Mesendoderm (in vitro differentiated cells): ENCODE data around the gene TMEM82.

Experiments
- DNase-seq: peaks from one replicate; pipeline ENCODE4 v3.0.0; 2013
- H2AK5ac ChIP-seq: 2 replicates; pipeline ENCODE4 v1.6.1; 2013; ENCODE audit warnings: low read length, inconsistent platforms
- H2BK120ac ChIP-seq: 2 replicates; pipeline ENCODE4 v1.6.1; 2013; ENCODE audit warnings: low read depth, mild to moderate bottlenecking, low read length, moderate library complexity, mixed read lengths
- H2BK15ac ChIP-seq: replicated peaks from 2 replicates; pipeline ENCODE4 v1.6.1; 2013; ENCODE audit warnings: low read depth, mild to moderate bottlenecking, moderate library complexity
- H2BK5ac ChIP-seq: 2 replicates; pipeline ENCODE4 v1.6.1; 2013; ENCODE audit warnings: low read length, inconsistent platforms
- H3K18ac ChIP-seq: 2 replicates; pipeline ENCODE4 v1.6.1; 2013; ENCODE audit warnings: mild to moderate bottlenecking, low read length, mixed read lengths
- H3K23ac ChIP-seq: one replicate; pipeline ENCODE4 v1.6.1; 2013; ENCODE audit warnings: low read length
- H3K27ac ChIP-seq: 2 replicates; pipeline ENCODE4 v1.5.1; 2013; ENCODE audit warnings: low read depth, mild to moderate bottlenecking, inconsistent platforms, low read length, moderate library complexity
- H3K27me3 ChIP-seq: 2 replicates; pipeline ENCODE4 v1.6.1; 2013; ENCODE audit warnings: low read length, control low read depth, mild to moderate bottlenecking, inconsistent platforms; ENCODE audit not compliant: insufficient read depth, poor library complexity
- H3K36me3 ChIP-seq: 2 replicates; pipeline ENCODE4 v1.6.1; 2013; ENCODE audit warnings: low read length, inconsistent platforms; ENCODE audit not compliant: control insufficient read depth, insufficient read depth
- H3K4ac ChIP-seq: one replicate; pipeline ENCODE4 v1.6.1; 2013; ENCODE audit warnings: low read depth, mild to moderate bottlenecking, low read length, moderate library complexity
- H3K4me1 ChIP-seq: 2 replicates; pipeline ENCODE4 v1.6.1; 2013; ENCODE audit warnings: low read depth, low read length, inconsistent platforms; ENCODE audit not compliant: control insufficient read depth
- H3K4me2 ChIP-seq: 2 replicates; pipeline ENCODE4 v1.6.1; 2013; ENCODE audit warnings: low read length
- H3K4me3 ChIP-seq: 2 replicates; pipeline ENCODE4 v1.5.1; 2013; ENCODE audit warnings: mild to moderate bottlenecking, low read length
- H3K56ac ChIP-seq: one replicate; pipeline ENCODE4 v1.6.1; 2013; ENCODE audit warnings: low read length
- H3K79me1 ChIP-seq: 2 replicates; pipeline ENCODE4 v1.6.1; 2013; ENCODE audit warnings: low read length, inconsistent platforms
- H3K79me2 ChIP-seq: 2 replicates; pipeline ENCODE4 v1.6.1; 2013; ENCODE audit warnings: mild to moderate bottlenecking, low read length; ENCODE audit not compliant: control insufficient read depth, insufficient read depth
- H3K9ac ChIP-seq: 2 replicates; pipeline ENCODE4 v1.6.1; 2013; ENCODE audit warnings: low read length, inconsistent platforms
- H4K5ac ChIP-seq: one replicate; pipeline ENCODE4 v1.6.1; 2013; ENCODE audit warnings: low read length
- H4K8ac ChIP-seq: one replicate; pipeline ENCODE4 v1.6.1; 2013; ENCODE audit warnings: low read depth, mild to moderate bottlenecking, control low read depth, low read length, moderate library complexity
- WGBS: extraction: QIAGEN DNeasy Blood & Tissue Kit; methylation state at CpG from one replicate; pipeline ENCODE4 v1.1.7; 2013; ENCODE audit warnings: low lambda C conversion rate, missing lambda C conversion rate; ENCODE audit not compliant: insufficient coverage; ENCODE audit errors: extremely low coverage; 5-methylcytosine and 5-hydroxymethylcytosine counted together

TMEM82 gene

DNA sequence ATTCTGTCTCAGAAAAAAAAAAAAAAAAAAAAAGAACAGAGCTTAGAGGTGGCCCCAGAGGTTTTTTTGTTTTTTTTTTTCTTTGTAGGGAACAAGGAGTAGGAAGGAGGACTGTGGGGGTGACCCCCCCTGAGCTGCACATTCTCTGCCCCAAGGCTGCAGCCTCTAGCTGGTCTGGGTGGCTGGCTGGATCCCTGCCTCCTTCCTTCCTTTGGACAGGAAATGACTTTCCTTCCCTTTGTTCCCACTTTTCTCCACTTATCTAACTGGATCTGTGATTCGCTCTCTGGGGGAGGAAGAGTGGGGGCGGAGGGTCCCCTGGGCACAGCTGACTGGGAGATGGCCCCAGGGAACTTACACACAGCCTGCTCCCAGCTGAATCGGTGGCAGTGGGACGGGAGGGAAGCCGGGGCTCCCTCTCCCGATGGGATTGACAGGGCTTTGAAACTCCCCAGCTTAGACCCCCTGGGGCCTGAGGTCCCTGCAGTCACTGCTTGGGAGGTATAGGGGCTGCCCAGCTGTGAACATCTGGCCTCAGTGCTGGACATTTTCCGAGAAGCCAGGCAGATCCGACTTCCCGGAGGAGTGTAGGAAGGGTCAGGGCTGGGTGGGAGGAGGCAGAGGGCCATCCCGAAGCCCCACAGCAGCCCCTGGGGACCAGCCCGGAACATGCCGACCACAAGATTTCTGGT lies 18.4 kb downstream of the TMEM82 start:
- H3K23ac ChIP-seq: no peak overlapping the region
- DNase-seq: peak; percentile 86
- peak overlapping the region; percentile 48 for H2AK5ac ChIP-seq
- H2BK15ac ChIP-seq: no peak overlapping the region
- H4K5ac ChIP-seq: no peak overlapping the region
- no peak overlapping the region for H3K18ac ChIP-seq
- H3K9ac ChIP-seq: peak overlapping the region; percentile 67
- peaks cover 14% of the 10 kb centered on the region for H3K36me3 ChIP-seq
- H3K4me1 ChIP-seq: peaks cover 12% of the 10 kb centered on the region
- H4K8ac ChIP-seq: no peak overlapping the region
- no peak overlapping the region for H3K4ac ChIP-seq
- H3K56ac ChIP-seq: peak overlapping the region; percentile 90
- peak overlapping the region; percentile 53 for H3K4me2 ChIP-seq
- H3K4me3 ChIP-seq: peak overlapping the region; percentile 16
- H2BK120ac ChIP-seq: no peak overlapping the region
- no CpG with 5 or more reads among the region's 12 CpGs for WGBS
- H3K27ac ChIP-seq: peak overlapping the region; percentile 1
- peaks cover 44% of the 10 kb centered on the region for H3K79me2 ChIP-seq
- H3K27me3 ChIP-seq: no peaks in the 10 kb centered on the region
- peaks cover 18% of the 10 kb centered on the region for H3K79me1 ChIP-seq
- peak overlapping the region; percentile 70 for H2BK5ac ChIP-seq

DNA sequence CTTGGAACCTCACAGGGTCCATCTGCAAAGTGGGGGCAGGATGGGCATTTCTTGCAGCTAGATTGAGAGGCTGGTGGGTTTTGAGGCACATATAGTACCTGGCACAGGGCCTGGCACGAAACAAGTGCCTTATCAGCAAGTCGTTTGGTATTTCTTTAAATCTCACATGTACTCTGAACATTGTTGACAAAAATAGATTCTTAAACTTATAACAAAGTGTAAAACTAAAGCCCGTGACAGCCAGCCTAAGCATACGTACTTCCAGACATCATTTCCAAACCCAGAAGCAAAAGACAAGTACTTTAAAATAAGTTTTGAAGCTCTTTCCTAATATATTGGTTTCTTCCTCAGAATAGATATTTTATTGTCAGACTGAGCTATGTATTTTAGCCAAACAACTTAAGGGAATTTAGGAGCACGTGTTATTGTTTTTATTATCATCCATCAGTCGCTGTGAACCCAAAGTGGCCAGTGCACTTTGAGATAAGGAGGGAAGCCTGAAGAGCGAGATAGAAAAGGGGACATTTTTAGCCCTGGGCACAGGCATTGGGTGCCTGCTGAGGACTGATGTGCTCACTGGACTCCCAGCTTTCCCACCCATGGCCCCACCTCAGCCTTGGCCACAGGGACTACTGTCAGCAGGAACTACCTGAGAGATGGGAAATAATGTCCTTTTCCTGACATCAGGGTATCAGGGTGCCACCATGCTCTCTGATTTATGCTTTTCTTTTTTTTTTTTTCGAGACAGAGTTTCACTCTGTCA lies 19.2 kb downstream of the TMEM82 start:
- H4K8ac ChIP-seq: no peak overlapping the region

DNA sequence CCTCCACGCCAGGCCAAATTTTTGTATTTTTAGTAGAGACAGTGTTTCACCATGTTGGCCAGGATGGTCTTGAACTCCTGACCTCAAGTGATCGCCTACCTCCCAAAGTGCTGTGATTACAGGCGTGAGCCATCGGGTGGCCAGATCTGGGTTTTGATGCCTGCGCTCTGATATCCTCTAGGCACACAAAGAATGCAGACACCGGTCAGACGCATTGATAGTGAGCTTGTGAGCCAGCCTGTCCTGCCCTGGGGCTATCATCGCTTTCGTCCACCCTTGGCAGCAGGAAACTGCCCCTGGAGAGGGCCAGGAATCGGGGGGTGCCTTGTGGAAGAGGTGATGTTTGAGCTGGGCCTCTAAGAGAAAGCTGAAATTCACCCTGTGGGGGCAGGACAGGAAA lies 20.2 kb downstream of the TMEM82 start:
- no peak overlapping the region for H2BK5ac ChIP-seq
- peaks cover 16% of the 10 kb centered on the region for H3K36me3 ChIP-seq
- no peak overlapping the region for H2BK15ac ChIP-seq
- H3K18ac ChIP-seq: no peak overlapping the region
- H4K5ac ChIP-seq: no peak overlapping the region
- H3K79me1 ChIP-seq: peaks cover 20% of the 10 kb centered on the region
- H3K4me2 ChIP-seq: no peak overlapping the region
- peak overlapping the region; percentile 62 for H3K56ac ChIP-seq
- no peak overlapping the region for H3K4ac ChIP-seq
- H3K23ac ChIP-seq: no peak overlapping the region
- peaks cover 44% of the 10 kb centered on the region for H3K79me2 ChIP-seq
- H3K4me1 ChIP-seq: peaks cover 8% of the 10 kb centered on the region
- H3K27me3 ChIP-seq: no peaks in the 10 kb centered on the region
- DNase-seq: peak; percentile 91
- no peak overlapping the region for H2BK120ac ChIP-seq
- no peak overlapping the region for H4K8ac ChIP-seq
- WGBS: no CpG with 5 or more reads among the region's 10 CpGs
- H3K27ac ChIP-seq: no peak overlapping the region
- H3K4me3 ChIP-seq: no peak overlapping the region
- H3K9ac ChIP-seq: no peak overlapping the region
- H2AK5ac ChIP-seq: no peak overlapping the region

More for the DNA sequence above, 19.2 kb downstream of the TMEM82 start:
- no peak overlapping the region for H3K4me2 ChIP-seq
- peaks cover 8% of the 10 kb centered on the region for H3K4me1 ChIP-seq
- H4K5ac ChIP-seq: no peak overlapping the region
- H3K79me2 ChIP-seq: peaks cover 44% of the 10 kb centered on the region
- H3K9ac ChIP-seq: peak overlapping the region; percentile 67
- H2BK120ac ChIP-seq: no peak overlapping the region
- WGBS: no CpG with 5 or more reads among the region's 8 CpGs
- H2BK5ac ChIP-seq: no peak overlapping the region
- peaks cover 20% of the 10 kb centered on the region for H3K79me1 ChIP-seq
- H3K4ac ChIP-seq: no peak overlapping the region
- H3K23ac ChIP-seq: no peak overlapping the region
- no peak overlapping the region for H2AK5ac ChIP-seq
- no peak for DNase-seq
- peak overlapping the region; percentile 90 for H3K56ac ChIP-seq
- H3K27ac ChIP-seq: no peak overlapping the region
- no peak overlapping the region for H2BK15ac ChIP-seq
- no peaks in the 10 kb centered on the region for H3K27me3 ChIP-seq
- H3K18ac ChIP-seq: no peak overlapping the region
- peaks cover 15% of the 10 kb centered on the region for H3K36me3 ChIP-seq
- H3K4me3 ChIP-seq: no peak overlapping the region

DNA sequence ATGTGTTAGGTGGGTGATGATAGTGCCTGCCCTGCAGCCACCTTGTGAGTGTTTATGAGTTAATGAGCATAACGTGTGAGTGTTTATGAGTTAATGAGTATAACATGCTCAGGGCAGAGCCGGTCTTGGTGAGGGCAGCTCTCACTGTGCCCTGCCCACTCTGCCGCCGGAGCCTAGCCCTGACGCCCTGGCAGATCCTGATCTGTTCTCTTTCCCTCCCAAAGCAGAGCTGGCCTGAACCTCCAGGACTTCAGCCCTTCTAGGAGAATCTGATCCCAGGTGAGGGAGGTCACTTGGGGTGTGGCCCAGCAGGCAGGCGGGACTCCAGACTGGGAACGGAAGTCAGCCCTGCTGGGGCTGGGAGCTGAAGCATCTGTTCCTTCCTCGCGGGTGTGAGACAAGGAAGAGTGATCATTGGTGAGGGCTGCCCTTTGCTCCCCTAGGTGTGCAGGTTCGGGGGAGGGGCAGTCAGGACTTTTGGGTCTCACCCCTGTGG lies 22.0 kb downstream of the TMEM82 start:
- no CpG with 5 or more reads among the region's 10 CpGs for WGBS
- H4K8ac ChIP-seq: no peak overlapping the region
- H3K56ac ChIP-seq: no peak overlapping the region
- H4K5ac ChIP-seq: no peak overlapping the region
- H3K4me3 ChIP-seq: no peak overlapping the region
- H3K79me1 ChIP-seq: peaks cover 20% of the 10 kb centered on the region
- H2BK5ac ChIP-seq: no peak overlapping the region
- H3K27ac ChIP-seq: no peak overlapping the region
- peaks cover 24% of the 10 kb centered on the region for H3K36me3 ChIP-seq
- peak overlapping the region; percentile 13 for H3K9ac ChIP-seq
- no peak overlapping the region for H2BK120ac ChIP-seq
- no peak overlapping the region for H3K4ac ChIP-seq
- H2AK5ac ChIP-seq: no peak overlapping the region
- H3K18ac ChIP-seq: no peak overlapping the region
- peaks cover 8% of the 10 kb centered on the region for H3K4me1 ChIP-seq
- H3K4me2 ChIP-seq: no peak overlapping the region
- H2BK15ac ChIP-seq: no peak overlapping the region
- peaks cover 38% of the 10 kb centered on the region for H3K79me2 ChIP-seq
- H3K27me3 ChIP-seq: no peaks in the 10 kb centered on the region
- H3K23ac ChIP-seq: no peak overlapping the region
- DNase-seq: no peak

DNA sequence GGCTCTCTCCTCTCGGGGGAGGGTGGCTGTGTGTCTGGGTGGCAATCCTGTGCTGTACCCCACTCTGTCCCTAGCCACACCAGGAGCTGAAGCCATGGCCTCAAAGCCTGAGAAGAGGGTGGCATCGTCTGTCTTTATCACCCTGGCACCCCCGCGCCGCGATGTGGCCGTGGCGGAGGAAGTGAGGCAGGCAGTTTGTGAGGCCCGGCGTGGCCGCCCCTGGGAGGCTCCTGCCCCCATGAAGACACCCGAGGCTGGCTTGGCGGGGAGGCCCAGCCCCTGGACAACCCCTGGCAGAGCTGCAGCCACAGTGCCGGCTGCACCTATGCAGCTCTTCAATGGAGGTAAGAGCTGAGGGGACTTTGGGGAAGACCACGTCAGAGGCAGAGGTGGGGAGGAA lies 22.6 kb downstream of the TMEM82 start:
- H3K4me2 ChIP-seq: no peak overlapping the region
- H2BK120ac ChIP-seq: no peak overlapping the region
- H3K79me1 ChIP-seq: peaks cover 20% of the 10 kb centered on the region
- H3K4me1 ChIP-seq: peaks cover 8% of the 10 kb centered on the region
- H3K4ac ChIP-seq: no peak overlapping the region
- no peak overlapping the region for H3K23ac ChIP-seq
- DNase-seq: no peak
- H2BK5ac ChIP-seq: no peak overlapping the region
- H3K4me3 ChIP-seq: no peak overlapping the region
- H2BK15ac ChIP-seq: no peak overlapping the region
- no peak overlapping the region for H3K18ac ChIP-seq
- H3K36me3 ChIP-seq: peaks cover 24% of the 10 kb centered on the region
- H3K27me3 ChIP-seq: no peaks in the 10 kb centered on the region
- no peak overlapping the region for H3K9ac ChIP-seq
- no peak overlapping the region for H2AK5ac ChIP-seq
- no peak overlapping the region for H3K27ac ChIP-seq
- peaks cover 33% of the 10 kb centered on the region for H3K79me2 ChIP-seq
- H3K56ac ChIP-seq: no peak overlapping the region
- H4K8ac ChIP-seq: no peak overlapping the region
- H4K5ac ChIP-seq: no peak overlapping the region
- no CpG with 5 or more reads among the region's 15 CpGs for WGBS
